Measurements from ENCODE around the gene BMERB1.
"Not testable (repeated sequence)": the region's sequence is repeated elsewhere in the genome, so short reads cannot be mapped to it uniquely, and the experiment has no call there.

Gene BMERB1

GRCh38 chr16:15557258-15557657 lies 122.9 kb downstream of the BMERB1 start:
- no peak for DNase-seq (ENCODE audit: low read depth in 2 of 2)

GRCh38 chr16:15559176-15559575 lies 124.8 kb downstream of the BMERB1 start:
- no peak for DNase-seq (ENCODE audit: low read depth in 2 of 2)

- no peak for DNase-seq (ENCODE audit: low read depth in 2 of 2)
Measured at GRCh38 chr16:15564604-15565339, 130.4 kb downstream of the BMERB1 start.

- no peak for DNase-seq (ENCODE audit: low read depth in 2 of 2)
Measured at GRCh38 chr16:15566095-15566494, 131.7 kb downstream of the BMERB1 start.

GRCh38 chr16:15567823-15568222 lies 133.4 kb downstream of the BMERB1 start:
- DNase-seq (ENCODE audit: low read depth in 2 of 2) = no peak

- DNase-seq (ENCODE audit: low read depth in 2 of 2) = not testable (repeated sequence)
Measured at GRCh38 chr16:15570666-15571065, 136.3 kb downstream of the BMERB1 start.

GRCh38 chr16:15571557-15571956 lies 137.2 kb downstream of the BMERB1 start:
- DNase-seq (ENCODE audit: low read depth in 2 of 2) = no peak

- DNase-seq (ENCODE audit: low read depth in 2 of 2) = no peak
Measured at GRCh38 chr16:15572329-15573001, 138.1 kb downstream of the BMERB1 start.

GRCh38 chr16:15573274-15573895 lies 139.0 kb downstream of the BMERB1 start:
- no peak for DNase-seq (ENCODE audit: low read depth in 2 of 2)

GRCh38 chr16:15573896-15574613 lies 139.7 kb downstream of the BMERB1 start:
- DNase-seq (ENCODE audit: low read depth in 2 of 2) = not testable (repeated sequence)

GRCh38 chr16:15574614-15574948 lies 140.2 kb downstream of the BMERB1 start:
- no peak for DNase-seq (ENCODE audit: low read depth in 2 of 2)

GRCh38 chr16:15575293-15576049 lies 141.1 kb downstream of the BMERB1 start:
- no peak for DNase-seq (ENCODE audit: low read depth in 2 of 2)

GRCh38 chr16:15576960-15577958 lies 142.9 kb downstream of the BMERB1 start:
- DNase-seq (ENCODE audit: low read depth in 2 of 2) = no peak

- no peak for DNase-seq (ENCODE audit: low read depth in 2 of 2)
Measured at GRCh38 chr16:15578824-15579223, 144.4 kb downstream of the BMERB1 start.

- DNase-seq (ENCODE audit: low read depth in 2 of 2) = no peak
Measured at GRCh38 chr16:15581127-15581815, 146.9 kb downstream of the BMERB1 start.

- no peak for DNase-seq (ENCODE audit: low read depth in 2 of 2)
Measured at GRCh38 chr16:15583526-15583925, 149.1 kb downstream of the BMERB1 start.

- no peak for DNase-seq (ENCODE audit: low read depth in 2 of 2)
Measured at GRCh38 chr16:15585956-15586355, 151.6 kb downstream of the BMERB1 start.

GRCh38 chr16:15586716-15587115 lies 152.3 kb downstream of the BMERB1 start:
- DNase-seq (ENCODE audit: low read depth in 2 of 2) = no peak

- DNase-seq (ENCODE audit: low read depth in 2 of 2) = no peak
Measured at GRCh38 chr16:15587152-15587825, 152.9 kb downstream of the BMERB1 start.
